T follicular helper cell (primary cell): ENCODE results near the gene UTP25.
A peak's percentile ranks its signal among the peaks of the same experiment; 100 is the strongest.

Source experiments
- DNase-seq: peaks from one replicate; pipeline ENCODE4 v3.0.0-alpha.2; 2020; ENCODE audit warnings: low read depth

The UTP25 gene

DNA sequence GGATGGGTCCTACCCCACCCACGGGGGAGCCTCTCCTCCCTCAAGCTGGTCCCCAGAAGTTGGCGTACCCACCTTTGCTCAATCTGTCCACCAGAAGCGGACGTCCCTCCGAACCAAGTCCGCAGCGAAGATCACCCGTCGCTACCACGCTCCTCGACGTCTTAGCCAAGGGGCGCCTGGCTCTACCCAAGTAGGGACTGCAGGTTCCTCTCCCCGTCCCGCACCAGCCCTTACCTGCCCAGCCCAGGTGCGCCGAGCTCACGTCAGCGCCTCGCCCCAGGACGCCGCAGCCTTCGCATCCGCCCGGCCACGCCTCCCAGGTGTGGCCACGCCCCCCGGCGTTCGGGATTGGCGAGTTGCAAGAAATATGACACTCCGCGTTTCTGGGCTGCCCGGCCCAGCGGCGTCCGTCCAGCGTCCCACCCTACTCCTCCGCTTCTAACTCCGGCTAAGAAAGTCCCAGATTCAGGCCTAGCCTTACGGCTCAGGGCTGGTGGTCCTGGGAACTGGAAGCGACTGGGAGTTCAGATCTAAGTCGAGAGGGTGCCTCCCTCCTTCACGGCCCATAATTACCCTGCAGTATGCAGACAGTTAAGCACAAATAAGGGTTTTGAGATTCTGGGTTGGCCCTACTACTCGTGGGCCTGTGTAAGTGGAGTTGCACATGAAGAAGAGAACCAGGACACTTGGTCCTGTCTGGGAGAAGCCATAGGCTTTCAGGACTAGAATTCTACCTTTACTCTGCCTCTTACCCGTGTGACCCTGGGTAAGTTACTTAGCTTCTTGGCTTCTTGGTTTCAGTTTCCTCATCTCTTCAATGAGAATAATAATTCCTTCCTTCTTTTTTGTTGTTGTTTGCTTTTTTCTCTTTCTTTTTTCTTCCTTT, 21.7 kb upstream of the UTP25 start, which contains the start of gene IRF6:
Gene IRF6 (minus strand): TSS at position 268 of the 886 bp plus-strand sequence. CDS start 4,729 bp downstream, outside the sequence.
- peak; percentile 69 for DNase-seq

DNA sequence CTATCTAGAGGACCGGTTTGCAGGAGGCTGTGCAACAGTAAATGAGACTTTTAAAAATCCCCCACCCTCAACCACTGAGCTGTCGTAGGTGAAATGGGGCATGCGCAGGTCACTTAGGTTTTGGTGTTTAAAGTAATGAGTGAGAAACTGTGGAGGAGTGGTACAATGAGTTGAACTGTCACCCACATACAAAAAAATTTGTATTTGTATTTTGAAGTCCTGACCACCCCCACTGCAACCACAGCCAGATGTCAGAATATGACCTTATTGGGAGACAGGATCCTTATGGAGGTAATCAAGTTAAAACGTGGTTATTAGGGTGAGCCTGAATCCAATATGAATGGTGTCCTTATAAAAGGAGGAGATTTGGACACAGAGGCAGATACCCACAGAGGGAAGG, 20.3 kb upstream of the UTP25 start:
- DNase-seq: no peak

DNA sequence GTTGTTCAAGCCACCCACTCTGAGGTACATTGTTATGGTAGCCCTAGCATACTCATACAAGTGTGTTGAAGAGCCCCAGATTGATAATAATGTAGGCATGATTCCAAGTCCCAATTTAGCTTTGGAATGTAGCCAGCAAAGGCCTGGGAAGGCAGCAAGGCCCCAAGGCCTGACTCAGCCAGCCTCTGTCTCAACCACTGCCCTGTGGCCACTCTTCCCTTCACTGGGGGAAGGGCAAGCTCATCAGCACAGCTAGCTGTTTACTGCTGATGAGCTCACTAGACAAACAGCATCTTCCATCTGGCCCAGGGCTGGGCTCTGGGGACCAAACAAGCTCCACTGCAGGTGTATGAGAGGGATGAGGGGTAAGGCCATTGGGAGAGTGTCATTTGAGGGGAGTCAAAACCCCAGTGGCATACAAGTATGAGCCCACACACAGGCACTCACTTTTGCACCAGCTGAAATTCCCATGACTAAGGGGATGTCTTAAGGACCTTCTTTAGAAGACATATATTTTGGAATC, 19.7 kb upstream of the UTP25 start:
- no peak for DNase-seq

DNA sequence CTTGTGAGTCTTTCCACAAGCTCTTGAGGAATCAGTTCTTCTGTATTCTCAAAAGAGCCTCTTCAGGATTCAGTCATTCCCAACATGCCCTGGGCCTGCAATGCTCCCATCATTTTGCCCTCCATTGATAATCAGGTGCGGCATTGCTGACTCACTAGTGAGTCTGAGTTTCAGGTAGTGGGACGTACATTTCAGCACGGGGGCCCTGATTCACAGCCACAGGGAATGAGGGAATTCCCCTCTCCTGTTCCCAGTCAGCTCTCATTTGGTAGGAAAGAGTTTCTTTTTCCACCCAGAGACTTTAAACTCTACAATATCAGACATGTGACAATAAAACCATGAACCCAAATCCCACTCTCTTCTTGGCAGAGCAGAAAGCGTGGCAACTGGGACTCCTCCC, 18.2 kb upstream of the UTP25 start:
- DNase-seq: no peak

GRCh38 chr1:209810783-209811182, 17.0 kb upstream of the UTP25 start:
- no peak for DNase-seq

- no peak for DNase-seq
These were observed 13.9 kb upstream of the UTP25 start for GRCh38 chr1:209813902-209814301.

DNA sequence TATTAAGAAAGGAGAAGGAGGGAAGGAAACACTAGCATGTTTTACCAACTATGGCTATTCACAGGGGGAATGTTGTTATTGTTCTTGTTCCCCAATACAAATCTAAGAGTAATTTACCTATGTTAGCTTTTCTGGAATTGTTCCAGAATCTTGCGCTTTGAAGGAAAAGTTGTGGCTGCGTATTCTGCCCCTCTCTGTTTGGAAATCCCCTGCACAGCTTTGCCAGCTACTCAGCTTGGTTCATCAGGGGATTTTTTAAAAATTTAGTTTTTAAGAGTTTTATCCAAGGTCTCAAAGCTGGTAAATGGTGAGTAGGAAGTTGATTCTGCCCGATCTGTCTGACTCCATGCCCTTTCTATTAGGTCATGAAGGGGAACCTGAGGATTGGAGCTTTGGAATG, 12.3 kb upstream of the UTP25 start:
- DNase-seq: no peak

DNA sequence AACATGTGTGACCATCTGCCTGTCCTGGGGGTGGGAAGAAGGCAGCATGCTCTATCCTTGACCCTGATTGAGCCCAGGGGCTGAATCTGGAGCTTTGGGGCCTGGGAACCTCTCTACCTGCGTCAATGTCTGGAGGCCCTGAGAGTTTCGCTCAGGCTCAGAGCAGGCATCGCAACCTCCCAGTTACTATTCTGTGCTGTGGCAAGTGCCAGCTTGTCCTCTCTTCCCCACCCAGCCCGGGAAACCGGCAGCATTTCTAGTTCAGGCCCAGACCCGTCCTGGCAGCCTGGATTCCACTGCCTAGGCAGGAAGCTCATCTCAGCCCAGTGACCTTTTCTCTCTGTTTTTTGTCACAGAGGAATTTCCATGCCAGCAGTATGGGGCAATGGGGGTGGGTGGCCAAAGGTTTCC, 11.8 kb upstream of the UTP25 start:
- DNase-seq: no peak

DNA sequence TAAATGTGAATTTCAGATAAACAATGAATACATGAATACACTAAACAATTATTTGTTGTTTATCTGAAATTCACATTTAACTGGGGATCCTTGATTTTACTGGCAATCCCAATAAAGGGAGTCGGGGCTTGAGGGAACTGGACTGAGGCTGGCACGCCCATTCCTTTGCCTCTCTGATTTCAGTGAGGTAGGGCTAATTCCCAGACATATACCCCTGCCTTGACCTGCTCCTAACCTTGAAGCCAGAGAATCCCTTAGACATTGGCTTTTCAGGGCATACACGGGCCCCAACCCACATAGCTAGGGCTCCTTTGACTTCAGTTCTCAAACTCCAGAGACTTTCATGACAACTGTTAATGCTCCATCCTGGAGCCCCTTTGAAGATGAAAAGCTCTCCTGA, 10.8 kb upstream of the UTP25 start:
- no peak for DNase-seq

DNA sequence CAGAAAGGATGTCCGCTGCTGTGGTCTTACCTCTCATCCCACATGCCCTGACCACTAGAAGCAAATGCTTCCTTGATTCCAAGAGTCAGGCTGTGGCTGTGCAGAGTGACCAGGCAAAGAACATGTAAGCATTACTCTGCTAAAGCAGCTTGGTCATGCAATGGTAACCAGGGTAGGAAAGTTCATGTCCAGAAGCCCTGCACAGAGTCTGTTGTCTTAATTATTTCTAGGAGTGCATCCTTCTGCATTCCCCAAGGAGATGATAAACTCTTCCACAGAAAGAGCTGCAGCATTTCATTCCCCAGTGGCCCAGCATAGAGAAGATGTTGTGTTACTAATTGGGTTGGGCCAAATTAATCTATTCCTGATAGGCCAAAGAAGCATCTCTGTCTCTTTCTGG, 10.1 kb upstream of the UTP25 start:
- no peak for DNase-seq

GRCh38 chr1:209819058-209819457, 8.7 kb upstream of the UTP25 start:
- DNase-seq: no peak

- DNase-seq: no peak
These were observed 6.8 kb upstream of the UTP25 start for GRCh38 chr1:209820986-209821385.

DNA sequence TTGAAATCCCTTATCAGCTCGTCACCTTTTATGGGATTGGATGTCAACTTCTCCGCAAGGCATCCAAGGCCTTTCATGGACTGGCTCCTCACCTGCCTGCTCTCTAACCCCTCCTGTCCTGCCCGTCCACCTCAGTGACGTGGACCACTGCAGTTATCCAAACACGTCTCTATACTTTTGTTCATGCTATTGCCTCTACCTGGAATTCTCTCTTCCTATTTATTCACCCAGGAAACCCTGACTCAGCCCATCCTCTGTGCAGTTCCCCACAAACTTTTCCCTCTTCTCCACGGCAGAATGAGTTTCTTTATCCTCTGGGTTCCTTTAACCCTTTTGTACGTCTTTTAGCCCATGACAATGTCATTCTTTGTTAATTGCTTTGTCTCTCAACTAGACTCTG, 5.1 kb upstream of the UTP25 start:
- no peak for DNase-seq

DNA sequence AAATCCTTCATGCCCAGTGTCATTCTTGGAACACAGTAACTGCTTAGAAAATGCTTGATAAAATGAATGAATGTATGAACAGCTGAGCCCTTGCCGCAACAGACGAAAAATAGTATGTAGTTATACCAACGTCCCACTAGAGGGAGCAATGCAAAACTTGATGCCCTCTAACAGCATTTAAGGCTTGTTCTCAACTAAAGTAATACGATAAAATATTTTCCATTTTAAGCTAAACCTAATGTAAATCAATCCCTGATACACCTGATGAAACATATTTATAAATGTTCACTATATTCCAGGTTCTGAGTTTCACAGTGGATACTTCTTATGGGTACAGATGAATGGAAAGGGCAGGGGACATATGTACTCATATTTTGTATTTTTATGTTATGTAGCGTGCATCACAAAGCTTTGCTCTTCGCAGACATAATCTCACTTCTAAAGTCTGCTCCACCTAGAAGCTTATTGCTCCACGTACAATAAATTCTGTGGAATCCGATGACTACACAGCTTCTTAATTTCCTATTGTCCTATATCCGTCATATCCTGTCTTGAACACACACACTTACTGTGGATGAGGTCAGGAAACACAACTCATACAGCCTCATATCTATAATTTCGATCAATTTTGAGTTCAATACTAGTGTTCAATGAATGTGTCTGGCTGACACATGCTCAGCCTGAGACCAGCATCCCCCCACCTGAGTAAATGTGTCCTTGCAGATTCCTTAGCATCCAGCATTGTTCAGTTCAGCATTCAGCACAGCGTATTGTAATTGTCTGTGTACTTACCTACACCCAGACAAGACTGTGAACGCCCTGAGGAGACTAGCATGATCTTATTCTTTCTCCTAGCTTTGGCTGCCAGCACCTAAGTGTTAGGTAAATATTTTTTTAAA, 4.4 kb upstream of the UTP25 start:
- no peak for DNase-seq

- DNase-seq: no peak
These were observed 2.0 kb upstream of the UTP25 start for GRCh38 chr1:209825591-209826434.

DNA sequence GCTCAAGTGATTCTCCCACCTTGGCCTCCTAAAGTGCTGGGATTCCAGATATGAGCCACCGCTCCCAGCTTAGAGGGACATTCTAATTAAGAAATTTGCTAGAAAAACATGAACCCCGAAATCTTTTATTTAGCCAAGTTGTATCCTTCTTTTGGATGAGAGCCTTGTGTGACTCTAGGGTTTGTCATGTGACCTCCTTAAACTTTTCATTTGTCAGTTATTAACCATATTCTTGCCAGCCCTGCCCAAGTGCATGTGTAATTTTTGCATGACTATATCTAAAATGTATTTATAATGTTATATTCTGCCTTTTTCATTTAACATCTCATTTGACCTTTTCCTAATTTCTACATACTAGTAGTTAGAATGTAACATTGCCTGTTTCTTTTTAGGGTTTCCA, 1.9 kb downstream of the UTP25 start:
- no peak for DNase-seq

DNA sequence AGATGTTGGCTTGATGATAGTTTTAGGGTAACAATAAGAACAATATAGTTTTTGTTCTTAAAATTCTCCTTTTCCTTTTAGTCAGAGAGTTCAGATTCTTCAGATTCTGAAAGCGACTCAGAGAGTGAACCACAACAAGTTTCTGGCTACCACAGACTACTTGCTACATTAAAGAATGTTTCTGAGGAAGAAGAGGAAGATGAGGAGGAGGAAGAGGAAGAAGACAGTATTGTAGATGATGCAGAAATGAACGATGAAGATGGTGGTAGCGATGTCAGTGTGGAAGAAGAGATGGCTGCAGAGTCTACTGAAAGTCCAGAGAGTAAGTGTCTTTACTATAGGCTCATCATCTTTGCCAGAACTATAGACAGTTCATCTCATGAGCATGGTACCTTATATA, 3.0 kb downstream of the UTP25 start:
- no peak for DNase-seq

DNA sequence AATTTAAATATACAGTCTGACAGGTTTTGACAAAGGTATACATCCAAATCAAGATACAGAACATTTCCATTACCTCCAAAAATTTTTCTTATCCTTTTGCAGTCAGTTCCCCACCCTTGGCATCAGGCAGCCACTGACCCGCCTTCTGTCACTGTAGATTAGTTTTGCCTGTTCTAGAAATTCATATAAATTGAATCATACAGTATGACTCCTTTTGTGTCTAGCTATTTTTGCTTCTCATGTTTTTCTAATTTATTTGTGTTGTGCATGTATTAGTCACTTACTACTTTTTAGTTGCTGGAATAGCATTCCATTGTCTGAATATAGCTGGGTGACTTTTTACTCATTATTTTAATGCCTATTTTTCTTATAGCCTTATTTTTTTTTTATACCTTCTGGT, 3.8 kb downstream of the UTP25 start:
- DNase-seq: no peak

- DNase-seq: no peak
These were observed 8.1 kb downstream of the UTP25 start for GRCh38 chr1:209835782-209836298.

DNA sequence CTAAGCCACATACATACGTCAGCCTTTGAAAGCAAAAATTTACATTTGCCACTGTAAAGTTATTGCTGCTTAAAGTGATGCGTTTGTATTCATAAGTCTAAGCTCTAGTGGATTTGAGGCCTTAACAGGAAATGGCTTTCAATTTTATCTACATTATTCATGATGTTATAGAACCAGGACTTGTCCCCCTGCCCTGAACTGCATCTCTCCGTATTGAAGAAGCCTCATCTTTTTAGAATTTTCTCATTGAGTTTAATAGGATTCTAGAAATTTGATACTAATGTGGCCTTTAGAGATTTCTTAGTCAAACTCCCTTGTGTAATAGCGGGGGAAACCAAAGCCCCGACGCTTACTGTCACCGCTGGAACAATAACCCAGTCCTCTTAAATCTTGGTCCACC, 9.9 kb downstream of the UTP25 start:
- DNase-seq: no peak

DNA sequence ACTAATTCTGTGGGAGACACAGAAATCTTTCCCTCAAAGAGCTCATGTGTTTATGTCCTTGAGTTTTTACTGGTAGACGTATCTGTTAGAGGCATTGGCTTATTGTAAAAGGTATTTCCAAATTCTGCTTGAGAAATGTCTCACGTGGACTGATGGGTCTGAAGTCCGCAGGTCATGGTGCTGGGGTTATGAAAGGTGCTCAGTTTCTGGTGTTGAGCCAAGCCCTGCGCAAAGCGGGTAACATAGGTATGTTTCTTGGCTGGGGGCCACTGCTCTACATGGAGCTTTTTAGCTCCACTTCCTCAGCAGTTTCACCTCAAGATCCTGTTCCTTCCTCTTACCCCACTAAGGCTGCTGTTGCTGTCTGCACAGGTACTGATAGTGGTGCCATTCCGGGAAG, 10.8 kb downstream of the UTP25 start:
- DNase-seq: no peak
